ENCODE data around the gene AFF3. TPM values are rescaled to one million over a fixed set of nuclear protein-coding genes. Genes with fewer than 3 reads are reported as not detected.

Gene AFF3
- total RNA-seq, 1 donor from 2014 or later = 44.6 TPM

DNA sequence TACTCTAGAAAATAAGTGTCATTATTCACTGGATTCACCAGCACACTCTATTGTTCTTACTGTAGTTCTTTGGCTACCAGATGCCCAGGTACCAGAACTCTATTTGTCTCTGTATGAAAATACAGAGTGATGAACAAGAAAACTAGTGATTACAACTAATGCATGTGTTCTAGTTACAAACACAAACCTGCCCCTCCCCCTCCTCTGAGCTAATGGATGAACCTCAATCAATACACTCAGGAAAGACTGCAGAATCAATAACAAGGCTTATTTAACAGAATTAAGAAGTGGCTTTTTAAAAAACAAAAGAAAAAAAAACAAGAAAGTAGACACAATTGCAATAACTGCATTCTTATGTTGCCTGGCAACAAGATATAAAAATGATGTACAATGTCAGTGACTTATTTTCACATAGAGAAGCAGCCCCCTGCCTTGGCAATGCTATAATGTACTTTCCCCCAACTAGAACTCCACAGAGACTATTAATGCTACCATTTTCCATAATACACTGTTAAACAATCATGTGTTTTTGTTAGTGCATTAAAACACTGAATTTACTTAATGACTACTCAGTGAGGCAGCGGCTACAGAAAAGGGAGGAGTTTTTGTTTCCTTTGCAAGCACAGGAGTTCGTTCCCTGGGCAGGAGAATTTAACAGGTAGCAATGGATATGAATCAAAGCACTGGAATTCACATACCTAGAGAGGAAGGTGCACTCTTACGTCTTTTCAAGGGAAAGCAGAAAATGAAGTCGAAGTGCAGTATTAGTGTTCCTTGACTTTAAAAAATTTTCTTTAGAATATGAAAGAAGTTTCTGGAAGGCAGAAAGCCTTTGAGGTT lies 333.8 kb downstream of the AFF3 start:
- Histone ChIP-seq H3K9me3 (no peaks in the 10 kb centered on the region), H3K27me3 (no peaks in the 10 kb centered on the region), H3K27ac (no peak overlapping the region), H3K36me3 (no peaks in the 10 kb centered on the region), H3K4me3 (no peak overlapping the region), H3K4me1 (no peaks in the 10 kb centered on the region)
- no peak for DNase-seq
- TF ChIP-seq, protein P1, sequence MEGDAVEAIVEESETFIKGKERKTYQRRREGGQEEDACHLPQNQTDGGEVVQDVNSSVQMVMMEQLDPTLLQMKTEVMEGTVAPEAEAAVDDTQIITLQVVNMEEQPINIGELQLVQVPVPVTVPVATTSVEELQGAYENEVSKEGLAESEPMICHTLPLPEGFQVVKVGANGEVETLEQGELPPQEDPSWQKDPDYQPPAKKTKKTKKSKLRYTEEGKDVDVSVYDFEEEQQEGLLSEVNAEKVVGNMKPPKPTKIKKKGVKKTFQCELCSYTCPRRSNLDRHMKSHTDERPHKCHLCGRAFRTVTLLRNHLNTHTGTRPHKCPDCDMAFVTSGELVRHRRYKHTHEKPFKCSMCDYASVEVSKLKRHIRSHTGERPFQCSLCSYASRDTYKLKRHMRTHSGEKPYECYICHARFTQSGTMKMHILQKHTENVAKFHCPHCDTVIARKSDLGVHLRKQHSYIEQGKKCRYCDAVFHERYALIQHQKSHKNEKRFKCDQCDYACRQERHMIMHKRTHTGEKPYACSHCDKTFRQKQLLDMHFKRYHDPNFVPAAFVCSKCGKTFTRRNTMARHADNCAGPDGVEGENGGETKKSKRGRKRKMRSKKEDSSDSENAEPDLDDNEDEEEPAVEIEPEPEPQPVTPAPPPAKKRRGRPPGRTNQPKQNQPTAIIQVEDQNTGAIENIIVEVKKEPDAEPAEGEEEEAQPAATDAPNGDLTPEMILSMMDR (IDR thresholded peaks at IDR 0.05) = no peak
- ATAC-seq = no peak
- intact Hi-C loops (cut with DNase I) = no loop called here

DNA sequence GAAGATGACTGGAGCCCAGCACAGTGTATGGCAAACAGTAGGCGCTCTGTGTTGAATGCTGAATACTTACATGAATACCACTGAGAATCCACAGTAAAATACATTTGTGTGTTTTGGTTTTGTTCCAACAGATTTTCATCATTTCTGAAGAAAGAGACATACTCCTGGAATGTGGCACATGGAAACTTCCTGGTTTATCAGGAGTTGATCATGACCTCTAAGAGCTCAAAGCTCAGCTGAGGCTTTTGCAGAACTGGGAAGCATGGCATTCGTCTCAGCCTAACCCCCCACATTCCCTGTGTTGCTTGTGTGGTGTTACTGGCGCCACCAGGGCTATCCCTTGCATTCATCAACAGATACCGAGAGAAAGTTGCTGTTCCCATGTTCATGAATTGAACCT lies 335.6 kb downstream of the AFF3 start:
- no peaks in the 10 kb centered on the region for H3K4me1 ChIP-seq
- no peak for ATAC-seq
- intact Hi-C loops (cut with DNase I) = no loop called here
- H3K36me3 ChIP-seq = no peaks in the 10 kb centered on the region
- no peak for DNase-seq
- H3K27me3 ChIP-seq = no peaks in the 10 kb centered on the region
- no peak overlapping the region for H3K27ac ChIP-seq
- no peak overlapping the region for H3K4me3 ChIP-seq
- TF ChIP-seq, protein P1 (IDR thresholded peaks at IDR 0.05) = no peak
- no peaks in the 10 kb centered on the region for H3K9me3 ChIP-seq

DNA sequence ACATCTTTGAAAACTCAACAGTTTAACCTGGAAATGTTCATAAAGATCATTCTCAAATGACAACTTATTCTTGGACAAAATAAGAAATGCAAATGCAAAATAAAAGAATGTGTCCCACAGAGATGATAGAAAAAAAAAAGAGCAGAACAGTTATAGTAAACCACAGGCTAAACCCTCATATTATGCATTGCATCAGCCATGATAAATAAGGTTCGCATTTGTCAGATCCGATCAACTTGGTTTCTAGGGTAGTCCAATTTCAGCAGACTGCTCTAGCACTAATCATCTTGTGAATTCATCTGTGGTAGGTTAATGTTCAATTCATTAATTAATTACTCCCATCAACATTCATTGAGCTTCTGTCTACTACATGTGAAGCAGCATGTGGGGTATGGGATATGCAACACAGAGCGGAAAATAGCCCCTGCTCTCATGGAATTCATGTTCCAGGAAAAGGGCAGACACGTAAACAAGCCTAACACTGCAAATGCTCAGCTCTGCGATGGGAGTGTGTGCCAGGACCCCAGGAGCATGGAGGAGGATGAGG lies 336.4 kb downstream of the AFF3 start:
- Histone ChIP-seq H3K27ac (no peak overlapping the region), H3K9me3 (no peaks in the 10 kb centered on the region), H3K4me1 (no peaks in the 10 kb centered on the region), H3K4me3 (no peak overlapping the region), H3K27me3 (no peaks in the 10 kb centered on the region), H3K36me3 (no peaks in the 10 kb centered on the region)
- TF ChIP-seq, protein P1 (IDR thresholded peaks at IDR 0.05) = no peak
- ATAC-seq = no peak
- no peak for DNase-seq
- intact Hi-C loops (cut with DNase I) = no loop called here

DNA sequence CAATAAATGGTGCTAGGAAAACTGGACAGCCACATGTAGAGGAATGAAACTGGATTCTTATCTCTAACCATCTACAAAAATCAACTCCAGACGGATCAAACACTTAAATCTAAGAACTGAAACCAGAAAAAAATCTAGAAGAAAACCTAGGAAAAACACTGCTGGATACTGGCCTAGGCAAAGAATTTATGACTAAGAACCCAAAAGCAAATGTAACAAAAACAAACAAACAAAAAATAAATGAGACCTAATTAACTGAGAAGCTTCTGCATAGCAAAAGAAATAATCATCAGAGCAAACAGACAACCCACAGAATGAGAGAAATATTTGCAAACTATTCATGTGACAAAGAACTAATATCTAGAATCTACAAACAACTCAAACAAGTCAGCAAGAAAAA lies 338.5 kb downstream of the AFF3 start:
- Histone ChIP-seq H3K27ac (no peak overlapping the region), H3K9me3 (no peaks in the 10 kb centered on the region), H3K4me3 (no peak overlapping the region), H3K36me3 (no peaks in the 10 kb centered on the region), H3K27me3 (no peaks in the 10 kb centered on the region), H3K4me1 (no peaks in the 10 kb centered on the region)
- no peak for ATAC-seq
- DNase-seq = no peak
- TF ChIP-seq, protein P1 (IDR thresholded peaks at IDR 0.05) = no peak
- intact Hi-C loops (cut with DNase I) = no loop called here

DNA sequence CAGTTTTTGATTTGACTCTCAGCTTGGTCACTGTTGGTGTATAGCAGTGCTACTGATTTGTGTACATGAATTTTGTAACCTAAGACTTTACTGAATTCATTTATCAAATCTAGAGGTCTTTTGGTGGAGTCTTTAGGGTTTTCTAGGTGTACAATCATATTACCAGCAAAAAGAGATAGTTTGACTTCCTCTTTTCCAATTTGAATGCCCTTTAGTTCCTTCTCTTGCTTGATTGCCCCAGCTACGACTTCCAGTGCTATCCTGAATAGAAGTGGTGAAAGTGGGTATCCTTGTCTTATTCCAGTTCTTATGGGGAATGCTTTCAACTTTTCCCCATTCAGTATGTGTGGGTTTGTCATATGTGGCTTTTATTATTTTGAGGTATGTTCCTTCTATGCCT lies 339.7 kb downstream of the AFF3 start:
- Histone ChIP-seq H3K4me1 (no peaks in the 10 kb centered on the region), H3K27me3 (no peaks in the 10 kb centered on the region), H3K4me3 (no peak overlapping the region), H3K9me3 (no peaks in the 10 kb centered on the region), H3K27ac (no peak overlapping the region), H3K36me3 (no peaks in the 10 kb centered on the region)
- intact Hi-C loops (cut with DNase I) = no loop called here
- TF ChIP-seq, protein P1 (IDR thresholded peaks at IDR 0.05) = no peak
- ATAC-seq (no peak), DNase-seq (no peak)
